Gastrocnemius medialis (tissue), 4 donors: ENCODE results near the gene MAL.

Source experiments
- CTCF ChIP-seq, 5 experiments: fragments of 450-650 bp in 3 of 5; fragments of 200-600 bp in 2 of 5; sonication (generic) in 2 of 5; IDR thresholded peaks in 4 of 5; conservative IDR thresholded peaks in 1 of 5; 1 replicate in 4 of 5; 2 replicates in 1 of 5; pipeline ENCODE4 v1.5.1; 2016 to 2019; ENCODE audit warnings: antibody characterized with exemption in 5 of 5, mild to moderate bottlenecking in 3 of 5, moderate library complexity in 3 of 5
- POLR2A ChIP-seq, 2 donors: fragments of 450-650 bp; IDR thresholded peaks; one replicate each; pipeline ENCODE4 v1.6.1; 2017; ENCODE audit warnings: antibody characterized with exemption in 2 of 2, mild to moderate bottlenecking in 2 of 2, moderate library complexity in 2 of 2

DNA sequence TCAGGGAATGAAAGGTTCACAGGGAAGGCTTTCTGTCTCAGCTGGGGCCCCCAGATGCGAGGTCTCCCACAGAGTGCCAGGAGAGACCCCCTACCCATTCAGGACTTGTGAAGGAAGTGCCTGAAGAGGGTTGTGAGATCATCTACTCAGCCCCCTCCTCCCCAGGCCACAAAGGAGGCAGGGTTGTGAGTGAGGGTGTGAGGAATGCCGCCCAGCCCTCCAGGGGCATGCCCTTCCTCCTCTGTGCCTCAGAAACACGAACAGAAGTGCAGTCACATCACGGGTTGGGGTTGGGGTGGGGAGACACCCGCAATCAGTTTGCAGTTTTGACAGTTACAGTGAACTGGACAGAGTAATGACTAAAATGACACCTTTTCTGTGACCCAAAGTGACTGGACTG is 5.0 kb downstream of the MAL start:
- TF ChIP-seq POLR2A (IDR thresholded peaks at IDR 0.05) (no peak), CTCF (IDR thresholded peaks at IDR 0.05 in 4 of 5, conservative IDR thresholded peaks at IDR 0.05 in 1 of 5) (no peak)
